Stimulated activated naive CD8-positive, alpha-beta T cell treated with anti-CD3 and anti-CD28 coated beads, Interleukin-15, amount 100 ng/mL, for 72 hours (primary cell): ENCODE measurements around the gene ARID1B.

Source experiments
- ATAC-seq: fragments of 150-1000 bp; cut with Tn5 transposase; 2 replicates; pipeline ENCODE4 v1.10.0; 2021; ENCODE audit warnings: mild to moderate bottlenecking, moderate library complexity
- DNase-seq, 2 donors: peaks; one replicate each; pipeline ENCODE4 v3.0.0; 2021 to 2022
- H3K27ac Mint-ChIP-seq, 2 donors: one replicate each; pipeline ENCODE4 v1.8.0; 2022; ENCODE audit warnings: mild to moderate bottlenecking in 2 of 2, mixed read lengths in 2 of 2, moderate library complexity in 2 of 2
- H3K27me3 Mint-ChIP-seq: one replicate; pipeline ENCODE4 v1.8.0; 2022; ENCODE audit warnings: mixed read lengths
- H3K4me1 Mint-ChIP-seq: one replicate; pipeline ENCODE4 v1.8.0; 2022; ENCODE audit warnings: mild to moderate bottlenecking, mixed read lengths
- H3K4me3 Mint-ChIP-seq, 2 donors: one replicate each; pipeline ENCODE4 v1.8.0; 2022; ENCODE audit warnings: mild to moderate bottlenecking in 2 of 2, mixed read lengths in 2 of 2, moderate library complexity in 1 of 2
- H3K9me3 Mint-ChIP-seq, 2 donors: one replicate each; pipeline ENCODE4 v1.8.0; 2022; ENCODE audit warnings: mixed read lengths in 2 of 2

ARID1B gene

DNA sequence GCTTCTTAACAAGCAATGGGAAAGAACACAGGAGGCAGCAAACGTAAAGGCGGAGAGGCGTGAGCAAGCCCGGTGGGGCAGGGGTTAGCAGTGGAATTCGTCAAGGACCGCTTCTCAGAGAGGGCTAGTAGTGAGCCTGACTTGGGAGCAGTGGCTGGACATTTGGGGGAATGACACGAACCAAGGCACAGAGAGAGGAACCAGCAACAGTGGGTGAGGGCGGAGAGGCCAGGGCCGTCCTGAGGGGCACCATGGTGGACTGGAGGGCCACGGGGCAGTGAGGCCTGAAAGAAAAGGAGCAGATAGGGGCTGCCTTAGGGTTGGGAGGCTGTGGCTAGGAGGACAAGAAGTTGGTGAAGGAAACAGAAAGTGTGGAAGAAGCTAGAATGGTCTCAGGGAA lies 12.1 kb upstream of the ARID1B start:
- ATAC-seq (no peak), DNase-seq (no peak)
- no peak overlapping the region for H3K27ac Mint-ChIP-seq
- H3K9me3 Mint-ChIP-seq: no peaks in the 10 kb centered on the region
- H3K4me1 Mint-ChIP-seq: peaks cover 12% of the 10 kb centered on the region
- no peak overlapping the region for H3K4me3 Mint-ChIP-seq
- no peaks in the 10 kb centered on the region for H3K27me3 Mint-ChIP-seq

- Mint-ChIP-seq H3K27me3 (no peaks in the 10 kb centered on the region), H3K4me3 (no peak overlapping the region), H3K9me3 (no peaks in the 10 kb centered on the region), H3K27ac (no peak overlapping the region), H3K4me1 (peaks cover 12% of the 10 kb centered on the region)
- no peak for ATAC-seq
- DNase-seq: no peak
Measured at GRCh38 chr6:156767603-156768467, 9.3 kb upstream of the ARID1B start.

- H3K27ac Mint-ChIP-seq: no peak overlapping the region
- no peaks in the 10 kb centered on the region for H3K27me3 Mint-ChIP-seq
- peaks cover 35% of the 10 kb centered on the region for H3K4me1 Mint-ChIP-seq
- ATAC-seq: no peak
- H3K9me3 Mint-ChIP-seq: no peaks in the 10 kb centered on the region
- H3K4me3 Mint-ChIP-seq: no peak overlapping the region
- no peak for DNase-seq
Measured at GRCh38 chr6:156771047-156771446, 6.1 kb upstream of the ARID1B start.

GRCh38 chr6:156771761-156772160 lies 5.4 kb upstream of the ARID1B start:
- H3K27me3 Mint-ChIP-seq: no peaks in the 10 kb centered on the region
- no peak overlapping the region for H3K27ac Mint-ChIP-seq
- ATAC-seq (no peak), DNase-seq (no peak)
- no peak overlapping the region for H3K4me3 Mint-ChIP-seq
- peaks cover 39% of the 10 kb centered on the region for H3K4me1 Mint-ChIP-seq
- no peaks in the 10 kb centered on the region for H3K9me3 Mint-ChIP-seq

GRCh38 chr6:156773476-156773875 lies 3.7 kb upstream of the ARID1B start:
- no peak for ATAC-seq
- no peak for DNase-seq
- H3K27me3 Mint-ChIP-seq: no peaks in the 10 kb centered on the region
- H3K4me3 Mint-ChIP-seq: no peak overlapping the region
- H3K27ac Mint-ChIP-seq: no peak overlapping the region
- no peaks in the 10 kb centered on the region for H3K9me3 Mint-ChIP-seq
- H3K4me1 Mint-ChIP-seq: peaks cover 28% of the 10 kb centered on the region

- no peaks in the 10 kb centered on the region for H3K9me3 Mint-ChIP-seq
- H3K27ac Mint-ChIP-seq: no peak overlapping the region
- H3K27me3 Mint-ChIP-seq: no peaks in the 10 kb centered on the region
- peaks cover 28% of the 10 kb centered on the region for H3K4me1 Mint-ChIP-seq
- H3K4me3 Mint-ChIP-seq: peak overlapping the region; percentile 34 to 43
- DNase-seq (no peak), ATAC-seq (no peak)
Measured at GRCh38 chr6:156773935-156774852, 3.0 kb upstream of the ARID1B start.

- H3K4me1 Mint-ChIP-seq: peaks cover 28% of the 10 kb centered on the region
- H3K9me3 Mint-ChIP-seq: no peaks in the 10 kb centered on the region
- peak overlapping the region; percentile 34 to 55 for H3K4me3 Mint-ChIP-seq
- peak overlapping the region; percentile 56 to 65 for H3K27ac Mint-ChIP-seq
- DNase-seq: no peak
- ATAC-seq: no peak
- no peaks in the 10 kb centered on the region for H3K27me3 Mint-ChIP-seq
Measured at GRCh38 chr6:156774863-156775405, 2.2 kb upstream of the ARID1B start.

GRCh38 chr6:156775717-156776116 lies 1.5 kb upstream of the ARID1B start:
- Mint-ChIP-seq H3K27ac (no peak overlapping the region), H3K4me1 (peaks cover 28% of the 10 kb centered on the region), H3K4me3 (no peak overlapping the region), H3K9me3 (no peaks in the 10 kb centered on the region), H3K27me3 (no peaks in the 10 kb centered on the region)
- no peak for DNase-seq
- ATAC-seq: no peak

DNA sequence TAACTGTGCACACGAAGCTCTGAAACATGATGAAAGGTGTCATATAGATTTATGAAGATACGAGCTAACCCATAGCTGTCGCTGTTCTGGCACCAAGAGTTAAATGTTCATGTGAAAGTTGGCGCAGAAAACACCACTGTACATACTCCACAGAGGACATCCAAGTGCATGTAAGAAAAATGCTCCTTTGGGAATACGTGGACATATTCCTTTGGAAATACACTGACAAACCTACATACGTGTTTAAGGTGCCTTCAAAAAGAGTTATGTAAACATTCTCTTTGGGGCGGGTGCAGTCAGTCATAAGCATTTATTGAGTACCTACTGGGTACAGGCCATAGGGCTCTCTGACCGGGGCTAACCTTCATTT lies 723 bp upstream of the ARID1B start:
- H3K4me3 Mint-ChIP-seq: peak overlapping the region; percentile 83 to 88
- peak; percentile 21 to 30 for DNase-seq

DNA sequence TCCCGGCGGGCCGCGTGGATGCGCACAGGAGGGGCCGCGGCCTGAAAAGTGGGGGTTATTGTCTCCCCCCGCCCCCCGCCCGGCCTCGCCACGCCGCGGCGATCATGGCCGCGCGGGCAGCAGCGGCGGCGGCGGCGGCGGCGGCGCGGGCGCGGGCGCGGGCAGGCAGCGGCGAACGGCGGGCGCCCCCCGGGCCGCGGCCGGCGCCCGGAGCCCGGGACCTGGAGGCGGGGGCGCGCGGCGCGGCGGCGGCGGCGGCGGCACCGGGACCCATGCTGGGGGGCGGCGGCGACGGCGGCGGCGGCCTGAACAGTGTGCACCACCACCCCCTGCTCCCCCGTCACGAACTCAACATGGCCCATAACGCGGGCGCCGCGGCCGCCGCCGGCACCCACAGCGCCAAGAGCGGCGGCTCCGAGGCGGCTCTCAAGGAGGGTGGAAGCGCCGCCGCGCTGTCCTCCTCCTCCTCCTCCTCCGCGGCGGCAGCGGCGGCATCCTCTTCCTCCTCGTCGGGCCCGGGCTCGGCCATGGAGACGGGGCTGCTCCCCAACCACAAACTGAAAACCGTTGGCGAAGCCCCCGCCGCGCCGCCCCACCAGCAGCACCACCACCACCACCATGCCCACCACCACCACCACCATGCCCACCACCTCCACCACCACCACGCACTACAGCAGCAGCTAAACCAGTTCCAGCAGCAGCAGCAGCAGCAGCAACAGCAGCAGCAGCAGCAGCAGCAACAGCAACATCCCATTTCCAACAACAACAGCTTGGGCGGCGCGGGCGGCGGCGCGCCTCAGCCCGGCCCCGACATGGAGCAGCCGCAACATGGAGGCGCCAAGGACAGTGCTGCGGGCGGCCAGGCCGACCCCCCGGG lies 637 bp downstream of the ARID1B start:
- peak overlapping the region; percentile 99 for H3K27ac Mint-ChIP-seq
- no peaks in the 10 kb centered on the region for H3K27me3 Mint-ChIP-seq
- DNase-seq (peak; percentile 62 to 70), ATAC-seq (peak; percentile 50)
- peak overlapping the region; percentile 88 to 90 for H3K4me3 Mint-ChIP-seq
- H3K9me3 Mint-ChIP-seq: no peaks in the 10 kb centered on the region
- H3K4me1 Mint-ChIP-seq: peaks cover 33% of the 10 kb centered on the region

More for the DNA sequence above, 723 bp upstream of the ARID1B start:
- Mint-ChIP-seq H3K9me3 (no peaks in the 10 kb centered on the region), H3K4me1 (peaks cover 28% of the 10 kb centered on the region), H3K27ac (peak overlapping the region; percentile 95 to 96), H3K27me3 (no peaks in the 10 kb centered on the region)
- ATAC-seq: no peak

DNA sequence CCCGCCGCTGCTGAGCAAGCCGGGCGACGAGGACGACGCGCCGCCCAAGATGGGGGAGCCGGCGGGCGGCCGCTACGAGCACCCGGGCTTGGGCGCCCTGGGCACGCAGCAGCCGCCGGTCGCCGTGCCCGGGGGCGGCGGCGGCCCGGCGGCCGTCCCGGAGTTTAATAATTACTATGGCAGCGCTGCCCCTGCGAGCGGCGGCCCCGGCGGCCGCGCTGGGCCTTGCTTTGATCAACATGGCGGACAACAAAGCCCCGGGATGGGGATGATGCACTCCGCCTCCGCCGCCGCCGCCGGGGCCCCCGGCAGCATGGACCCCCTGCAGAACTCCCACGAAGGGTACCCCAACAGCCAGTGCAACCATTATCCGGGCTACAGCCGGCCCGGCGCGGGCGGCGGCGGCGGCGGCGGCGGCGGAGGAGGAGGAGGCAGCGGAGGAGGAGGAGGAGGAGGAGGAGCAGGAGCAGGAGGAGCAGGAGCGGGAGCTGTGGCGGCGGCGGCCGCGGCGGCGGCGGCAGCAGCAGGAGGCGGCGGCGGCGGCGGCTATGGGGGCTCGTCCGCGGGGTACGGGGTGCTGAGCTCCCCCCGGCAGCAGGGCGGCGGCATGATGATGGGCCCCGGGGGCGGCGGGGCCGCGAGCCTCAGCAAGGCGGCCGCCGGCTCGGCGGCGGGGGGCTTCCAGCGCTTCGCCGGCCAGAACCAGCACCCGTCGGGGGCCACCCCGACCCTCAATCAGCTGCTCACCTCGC lies 1.5 kb downstream of the ARID1B start:
- H3K4me1 Mint-ChIP-seq: peaks cover 41% of the 10 kb centered on the region
- DNase-seq (peak; percentile 58 to 60), ATAC-seq (peak; percentile 4)
- H3K27ac Mint-ChIP-seq: peak overlapping the region; percentile 76 to 97
- H3K27me3 Mint-ChIP-seq: no peaks in the 10 kb centered on the region
- peak overlapping the region; percentile 83 to 90 for H3K4me3 Mint-ChIP-seq
- H3K9me3 Mint-ChIP-seq: no peaks in the 10 kb centered on the region

GRCh38 chr6:156779206-156780094 lies 2.3 kb downstream of the ARID1B start:
- Mint-ChIP-seq H3K9me3 (no peaks in the 10 kb centered on the region), H3K27ac (peak overlapping the region; percentile 94 to 97), H3K27me3 (no peaks in the 10 kb centered on the region), H3K4me3 (peak overlapping the region; percentile 78 to 92), H3K4me1 (peaks cover 39% of the 10 kb centered on the region)
- ATAC-seq (peak; percentile 37), DNase-seq (peak; percentile 72 to 73)

- peak overlapping the region; percentile 94 to 97 for H3K27ac Mint-ChIP-seq
- H3K4me1 Mint-ChIP-seq: peaks cover 35% of the 10 kb centered on the region
- H3K4me3 Mint-ChIP-seq: peak overlapping the region; percentile 78 to 92
- H3K27me3 Mint-ChIP-seq: no peaks in the 10 kb centered on the region
- ATAC-seq (peak; percentile 74), DNase-seq (peak; percentile 59 to 76)
- no peaks in the 10 kb centered on the region for H3K9me3 Mint-ChIP-seq
Measured at GRCh38 chr6:156780102-156780641, 3.0 kb downstream of the ARID1B start.
